ENCODE measurements around the gene RAB33B. TPM values are rescaled to one million over a fixed set of nuclear protein-coding genes. Genes with fewer than 3 reads are reported as not detected.
A peak's percentile ranks its signal among the peaks of the same experiment; 100 is the strongest.

Gene RAB33B
- total RNA-seq, 1 donor from 2014 or later, result 11.1 TPM

DNA sequence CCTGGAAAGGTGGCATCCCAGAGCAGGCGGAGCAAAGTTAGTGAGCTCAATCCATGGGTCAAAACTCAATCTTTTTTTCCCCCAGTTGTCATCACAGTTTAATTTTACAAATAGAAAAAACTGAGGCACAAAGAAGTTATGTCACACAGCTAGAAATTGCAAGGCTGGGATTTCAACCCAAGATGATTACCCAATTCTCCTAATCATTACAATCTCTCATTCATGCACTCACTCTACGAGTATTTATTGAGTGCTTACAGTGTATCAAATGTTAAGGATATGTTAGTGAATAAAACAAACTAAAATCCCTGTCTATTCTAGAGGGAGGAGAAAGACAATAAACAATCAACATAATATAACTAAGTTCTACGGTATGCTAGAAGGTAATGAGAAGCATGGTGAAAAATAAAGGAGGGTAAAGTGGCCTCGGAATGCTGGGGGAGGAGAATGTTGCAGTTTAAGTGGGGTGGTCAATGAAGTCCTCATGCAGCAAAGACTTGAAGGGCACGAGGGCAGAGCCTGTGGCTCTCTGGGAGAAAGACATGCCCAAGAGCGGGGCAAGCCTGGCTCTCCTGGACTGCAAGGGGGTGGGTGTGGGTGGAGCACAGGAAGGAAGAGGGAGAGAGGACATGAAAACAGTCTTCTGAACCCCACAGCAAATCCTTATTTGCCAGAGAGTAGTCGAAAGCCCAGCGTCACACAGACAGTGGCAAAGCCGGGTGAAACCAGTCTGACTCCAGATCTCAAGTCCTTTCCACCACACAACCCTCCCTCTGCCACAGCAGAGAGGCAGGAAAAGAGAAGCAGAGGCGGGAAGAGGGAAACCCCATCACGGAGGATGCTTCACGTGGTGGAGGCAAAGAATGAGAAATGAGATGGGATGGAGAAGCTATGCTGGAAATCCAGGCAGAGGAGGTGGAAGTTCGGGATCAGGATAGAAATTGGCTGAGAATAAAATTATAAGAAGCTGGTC is 48.3 kb downstream of the RAB33B start:
- TF ChIP-seq CTCF (IDR thresholded peaks at IDR 0.05), result no peak
- intact Hi-C loops (cut with DNase I), result no loop called here
- Histone ChIP-seq H3K4me1 (no peaks in the 10 kb centered on the region), H3K27me3 (ENCODE audit: low read depth) (no peaks in the 10 kb centered on the region), H3K9me3 (no peaks in the 10 kb centered on the region), H3K36me3 (peaks cover 8% of the 10 kb centered on the region), H3K27ac (no peak overlapping the region), H3K4me3 (no peak overlapping the region)
- ATAC-seq, result peak; percentile 38 to 58
- DNase-seq, result no peak

GRCh38 chr4:139503622-139504166 is 49.8 kb downstream of the RAB33B start:
- intact Hi-C loops (cut with DNase I), result no loop called here
- no peaks in the 10 kb centered on the region for H3K9me3 ChIP-seq
- DNase-seq (no peak), ATAC-seq (no peak)
- H3K27me3 ChIP-seq (ENCODE audit: low read depth), result no peaks in the 10 kb centered on the region
- no peak for TF ChIP-seq CTCF (IDR thresholded peaks at IDR 0.05)
- H3K27ac ChIP-seq, result no peak overlapping the region
- peaks cover 23% of the 10 kb centered on the region for H3K36me3 ChIP-seq
- no peak overlapping the region for H3K4me3 ChIP-seq
- no peaks in the 10 kb centered on the region for H3K4me1 ChIP-seq

DNA sequence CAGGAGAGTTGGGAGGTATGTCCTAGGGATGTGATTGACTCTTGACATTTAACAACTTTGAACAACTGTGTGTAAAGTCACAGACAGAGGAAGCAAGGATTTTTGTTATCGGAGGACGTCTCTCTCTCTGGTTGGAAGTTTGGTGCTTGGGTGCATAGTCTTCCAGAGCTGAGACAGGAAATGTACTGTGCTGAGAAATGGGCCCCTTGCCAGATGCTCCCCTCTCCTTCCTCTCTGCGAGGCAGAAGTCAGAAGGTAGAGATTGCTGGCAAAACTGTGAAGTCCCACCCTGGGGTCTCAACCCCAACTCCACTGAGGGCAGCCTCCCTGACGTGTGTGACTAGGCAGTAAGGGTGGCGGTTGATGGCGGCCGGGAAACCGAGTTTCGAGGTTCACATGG is 52.9 kb downstream of the RAB33B start:
- H3K4me3 ChIP-seq, result no peak overlapping the region
- no peaks in the 10 kb centered on the region for H3K27me3 ChIP-seq (ENCODE audit: low read depth)
- ATAC-seq, result no peak
- H3K27ac ChIP-seq, result no peak overlapping the region
- DNase-seq, result no peak
- H3K9me3 ChIP-seq, result no peaks in the 10 kb centered on the region
- TF ChIP-seq CTCF (IDR thresholded peaks at IDR 0.05), result no peak
- intact Hi-C loops (cut with DNase I), result no loop called here
- peaks cover 54% of the 10 kb centered on the region for H3K36me3 ChIP-seq
- no peaks in the 10 kb centered on the region for H3K4me1 ChIP-seq

DNA sequence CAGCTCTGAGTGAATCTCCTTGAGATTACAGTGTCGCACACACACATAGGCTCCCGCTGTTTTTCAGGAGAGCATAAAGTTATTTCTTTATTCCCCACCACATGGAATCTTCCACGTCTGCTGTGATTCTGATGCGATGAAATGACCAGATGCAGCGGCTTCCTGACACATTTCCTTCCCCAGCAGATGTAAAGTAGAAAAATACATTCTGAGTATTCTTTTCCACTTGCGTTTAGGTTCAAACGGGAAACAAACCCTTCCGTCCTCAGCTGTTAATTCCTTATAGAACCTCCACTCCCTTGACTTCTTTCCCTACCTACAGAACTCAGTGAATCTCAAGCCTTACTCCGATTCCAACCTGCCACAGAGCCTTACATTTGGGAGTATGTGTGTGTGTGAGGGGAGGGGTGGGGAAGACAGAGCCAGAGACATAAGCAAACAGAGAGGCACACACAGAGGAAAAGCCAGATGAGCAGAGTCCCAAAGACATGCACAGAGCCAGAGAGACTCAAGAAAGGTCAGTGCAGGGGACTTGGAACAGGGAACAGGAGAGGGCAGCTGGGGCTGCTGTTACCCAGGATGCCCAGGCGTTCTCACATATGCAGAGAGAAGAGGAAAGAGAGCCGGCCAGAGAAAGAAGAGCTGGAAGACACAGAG is 54.8 kb downstream of the RAB33B start:
- Histone ChIP-seq H3K27ac (no peak overlapping the region), H3K36me3 (peaks cover 72% of the 10 kb centered on the region), H3K9me3 (no peaks in the 10 kb centered on the region), H3K27me3 (ENCODE audit: low read depth) (no peaks in the 10 kb centered on the region), H3K4me1 (no peaks in the 10 kb centered on the region), H3K4me3 (no peak overlapping the region)
- TF ChIP-seq CTCF (IDR thresholded peaks at IDR 0.05), result no peak
- ATAC-seq (no peak), DNase-seq (no peak)
- intact Hi-C loops (cut with DNase I), result no loop called here

DNA sequence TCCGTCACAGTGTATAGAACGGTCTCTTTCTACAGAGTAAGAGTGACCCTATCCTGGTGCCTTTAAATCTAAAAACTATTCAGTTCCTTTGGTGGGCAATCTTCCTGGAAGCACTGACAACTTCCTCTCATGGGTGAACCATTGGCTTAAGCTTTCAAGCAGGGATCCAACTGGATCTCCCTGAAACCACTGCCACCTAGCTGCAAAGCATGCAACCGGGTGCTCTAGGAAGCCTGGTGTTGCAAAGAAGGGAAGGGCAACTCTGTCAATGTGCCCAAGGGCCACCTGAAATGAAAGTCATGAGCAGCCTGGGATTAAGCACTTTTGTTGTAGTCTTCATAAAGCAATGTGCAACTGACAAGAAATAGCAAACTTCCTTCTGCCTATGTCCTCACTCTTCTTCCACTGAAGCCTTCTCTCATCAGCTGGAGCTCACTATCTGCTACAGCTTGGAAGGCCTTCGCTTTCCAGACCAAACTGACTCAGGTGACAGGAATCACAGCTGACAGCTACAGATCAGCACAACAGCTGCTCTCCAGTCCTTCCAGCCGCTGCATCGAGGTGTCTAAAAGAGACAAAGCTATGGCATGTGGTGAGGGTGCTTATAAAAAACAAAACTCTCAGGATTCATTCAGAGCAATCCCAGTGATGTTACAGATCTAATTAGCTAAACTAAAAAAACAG is 55.9 kb downstream of the RAB33B start:
- no peak for ATAC-seq
- no peaks in the 10 kb centered on the region for H3K4me1 ChIP-seq
- no peaks in the 10 kb centered on the region for H3K27me3 ChIP-seq (ENCODE audit: low read depth)
- intact Hi-C loops (cut with DNase I), result no loop called here
- DNase-seq, result no peak
- H3K4me3 ChIP-seq, result no peak overlapping the region
- TF ChIP-seq CTCF (IDR thresholded peaks at IDR 0.05), result peak; percentile 37
- peaks cover 83% of the 10 kb centered on the region for H3K36me3 ChIP-seq
- no peaks in the 10 kb centered on the region for H3K9me3 ChIP-seq
- no peak overlapping the region for H3K27ac ChIP-seq

All from lower lobe of right lung (tissue), 2 donors.